ENCODE results near the gene RPGRIP1L. TPM values are rescaled to one million over a fixed set of nuclear protein-coding genes. Genes with fewer than 3 reads are reported as not detected.
"Not testable (repeated sequence)": the region's sequence is repeated elsewhere in the genome, so short reads cannot be mapped to it uniquely, and the experiment has no call there.

RPGRIP1L gene
- total RNA-seq, 1 donor from 2014 or later = 23.2 TPM

DNA sequence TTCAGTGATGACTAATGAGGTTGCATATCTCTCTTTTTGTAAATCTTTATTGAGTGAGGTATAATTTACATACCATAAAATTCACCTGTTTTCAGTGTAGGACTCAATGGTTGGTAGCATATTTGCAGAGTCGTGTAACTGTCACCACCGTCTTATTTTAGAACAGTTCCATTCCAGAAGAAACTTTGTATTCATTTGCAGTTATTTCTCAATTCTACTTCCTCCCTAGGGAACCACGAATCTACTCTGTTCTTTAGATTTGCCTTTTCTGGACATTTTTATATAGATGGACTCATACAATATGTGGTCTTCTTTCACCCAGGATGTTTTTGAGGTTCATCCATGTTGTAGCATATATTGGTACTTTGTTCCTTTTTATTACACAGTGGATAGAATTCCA is 4.0 kb upstream of the RPGRIP1L start:
- H3K4me3 Mint-ChIP-seq = no peak overlapping the region
- peaks cover 10% of the 10 kb centered on the region for H3K4me1 Mint-ChIP-seq
- TF ChIP-seq, protein P1, sequence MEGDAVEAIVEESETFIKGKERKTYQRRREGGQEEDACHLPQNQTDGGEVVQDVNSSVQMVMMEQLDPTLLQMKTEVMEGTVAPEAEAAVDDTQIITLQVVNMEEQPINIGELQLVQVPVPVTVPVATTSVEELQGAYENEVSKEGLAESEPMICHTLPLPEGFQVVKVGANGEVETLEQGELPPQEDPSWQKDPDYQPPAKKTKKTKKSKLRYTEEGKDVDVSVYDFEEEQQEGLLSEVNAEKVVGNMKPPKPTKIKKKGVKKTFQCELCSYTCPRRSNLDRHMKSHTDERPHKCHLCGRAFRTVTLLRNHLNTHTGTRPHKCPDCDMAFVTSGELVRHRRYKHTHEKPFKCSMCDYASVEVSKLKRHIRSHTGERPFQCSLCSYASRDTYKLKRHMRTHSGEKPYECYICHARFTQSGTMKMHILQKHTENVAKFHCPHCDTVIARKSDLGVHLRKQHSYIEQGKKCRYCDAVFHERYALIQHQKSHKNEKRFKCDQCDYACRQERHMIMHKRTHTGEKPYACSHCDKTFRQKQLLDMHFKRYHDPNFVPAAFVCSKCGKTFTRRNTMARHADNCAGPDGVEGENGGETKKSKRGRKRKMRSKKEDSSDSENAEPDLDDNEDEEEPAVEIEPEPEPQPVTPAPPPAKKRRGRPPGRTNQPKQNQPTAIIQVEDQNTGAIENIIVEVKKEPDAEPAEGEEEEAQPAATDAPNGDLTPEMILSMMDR (IDR thresholded peaks at IDR 0.05) = no peak
- TF ChIP-seq EZH2phosphoT487 (IDR thresholded peaks at IDR 0.05) = no peak
- no peak for TF ChIP-seq EZH2 (IDR thresholded peaks at IDR 0.05)
- Histone ChIP-seq H3K4me2 (no peak overlapping the region), H3K9ac (no peak overlapping the region), H2AFZ (replicated peaks) (no peak overlapping the region), H3K9me3 (ENCODE audit: low read depth) (no peaks in the 10 kb centered on the region), H3K4me1 (no peaks in the 10 kb centered on the region), H3F3A (ENCODE audit: low read depth) (no peaks in the 10 kb centered on the region), H3K79me2 (ENCODE audit: low read depth) (peaks cover 76% of the 10 kb centered on the region), H4K20me1 (ENCODE audit: low read depth) (peaks cover 7% of the 10 kb centered on the region), H3K36me3 (no peaks in the 10 kb centered on the region), H3K27me3 (no peaks in the 10 kb centered on the region), H3K4me3 (no peak overlapping the region), H3K27ac (no peak overlapping the region)
- peaks cover 7% of the 10 kb centered on the region for H3K27me3 Mint-ChIP-seq (ENCODE audit: insufficient read depth, low read depth)
- peaks cover 12% of the 10 kb centered on the region for H3K36me3 Mint-ChIP-seq
- DNase-seq (ENCODE audit: low spot score) = no peak
- H3K27ac Mint-ChIP-seq = no peak overlapping the region
- H3K9me3 Mint-ChIP-seq = no peaks in the 10 kb centered on the region

- H3K27ac ChIP-seq = no peak overlapping the region
- peaks cover 70% of the 10 kb centered on the region for H3K79me2 ChIP-seq (ENCODE audit: low read depth)
- no peaks in the 10 kb centered on the region for H3K36me3 ChIP-seq
- H3K4me1 ChIP-seq = no peaks in the 10 kb centered on the region
- TF ChIP-seq, protein P1 (IDR thresholded peaks at IDR 0.05) = no peak
- no peak for TF ChIP-seq EZH2 (IDR thresholded peaks at IDR 0.05)
- no peak for TF ChIP-seq EZH2phosphoT487 (IDR thresholded peaks at IDR 0.05)
- H2AFZ ChIP-seq (replicated peaks) = peak overlapping the region; percentile 40
- Mint-ChIP-seq H3K4me3 (peak overlapping the region; percentile 99), H3K9me3 (no peaks in the 10 kb centered on the region), H3K36me3 (peaks cover 15% of the 10 kb centered on the region), H3K27ac (no peak overlapping the region), H3K4me1 (peaks cover 9% of the 10 kb centered on the region), H3K27me3 (ENCODE audit: insufficient read depth, low read depth) (peaks cover 4% of the 10 kb centered on the region)
- H3F3A ChIP-seq (ENCODE audit: low read depth) = no peaks in the 10 kb centered on the region
- H3K4me2 ChIP-seq = peak overlapping the region; percentile 99
- H3K9me3 ChIP-seq (ENCODE audit: low read depth) = no peaks in the 10 kb centered on the region
- peak overlapping the region; percentile 57 for H3K9ac ChIP-seq
- H3K27me3 ChIP-seq = no peaks in the 10 kb centered on the region
- peak; percentile 6 for DNase-seq (ENCODE audit: low spot score)
- H4K20me1 ChIP-seq (ENCODE audit: low read depth) = no peaks in the 10 kb centered on the region
- H3K4me3 ChIP-seq = peak overlapping the region; percentile 74
Observed at GRCh38 chr16:53704445-53704813, 770 bp upstream of the RPGRIP1L start.

DNA sequence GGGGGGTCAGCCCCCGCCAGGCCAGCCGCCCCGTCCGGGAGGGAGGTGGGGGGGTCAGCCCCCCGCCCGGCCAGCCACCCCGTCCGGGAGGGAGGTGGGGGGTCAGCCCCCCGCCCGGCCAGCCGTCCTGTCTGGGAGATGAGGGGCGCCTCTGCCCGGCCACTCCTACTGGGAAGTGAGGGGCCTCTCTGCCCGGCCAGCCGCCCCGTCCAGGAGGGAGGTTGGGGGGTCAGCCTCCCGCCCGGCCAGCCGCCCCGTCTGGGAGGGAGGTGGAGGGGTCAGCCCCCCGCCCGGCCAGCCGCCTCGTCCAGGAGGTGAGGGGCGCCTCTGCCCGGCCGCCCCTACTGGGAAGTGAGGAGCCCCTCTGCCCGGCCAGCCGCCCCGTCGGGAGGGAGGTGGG is 5.4 kb downstream of the RPGRIP1L start:
- H3K36me3 ChIP-seq = peaks cover 11% of the 10 kb centered on the region
- H3K27me3 ChIP-seq; H3K4me3 Mint-ChIP-seq; DNase-seq (ENCODE audit: low spot score); H3K9me3 ChIP-seq (ENCODE audit: low read depth); H3K27ac ChIP-seq; H3K4me1 Mint-ChIP-seq; H3K4me2 ChIP-seq; H3F3A ChIP-seq (ENCODE audit: low read depth); H3K27me3 Mint-ChIP-seq (ENCODE audit: insufficient read depth, low read depth); H2AFZ ChIP-seq (replicated peaks); H3K27ac Mint-ChIP-seq; H3K9me3 Mint-ChIP-seq; H3K4me3 ChIP-seq; H4K20me1 ChIP-seq (ENCODE audit: low read depth); H3K9ac ChIP-seq; H3K4me1 ChIP-seq: not testable (repeated sequence)
- H3K36me3 Mint-ChIP-seq = peaks cover 28% of the 10 kb centered on the region
- H3K79me2 ChIP-seq (ENCODE audit: low read depth) = peaks cover 15% of the 10 kb centered on the region

- Mint-ChIP-seq H3K27ac (no peak overlapping the region), H3K4me3 (no peak overlapping the region), H3K4me1 (no peaks in the 10 kb centered on the region), H3K9me3 (peaks cover 9% of the 10 kb centered on the region), H3K27me3 (ENCODE audit: insufficient read depth, low read depth) (no peaks in the 10 kb centered on the region), H3K36me3 (peaks cover 37% of the 10 kb centered on the region)
- Histone ChIP-seq H3K27ac (no peak overlapping the region), H4K20me1 (ENCODE audit: low read depth) (no peaks in the 10 kb centered on the region), H3F3A (ENCODE audit: low read depth) (no peaks in the 10 kb centered on the region), H3K79me2 (ENCODE audit: low read depth) (no peaks in the 10 kb centered on the region), H3K4me3 (no peak overlapping the region), H3K36me3 (peaks cover 14% of the 10 kb centered on the region), H3K4me2 (no peak overlapping the region), H3K27me3 (no peaks in the 10 kb centered on the region), H3K9me3 (ENCODE audit: low read depth) (no peaks in the 10 kb centered on the region), H2AFZ (replicated peaks) (no peak overlapping the region), H3K4me1 (no peaks in the 10 kb centered on the region), H3K9ac (no peak overlapping the region)
- no peak for DNase-seq (ENCODE audit: low spot score)
- TF ChIP-seq EZH2 (IDR thresholded peaks at IDR 0.05) (no peak), EZH2phosphoT487 (IDR thresholded peaks at IDR 0.05) (no peak)
- TF ChIP-seq, protein P1 (IDR thresholded peaks at IDR 0.05) = no peak
Observed at GRCh38 chr16:53695070-53695469, 8.6 kb downstream of the RPGRIP1L start.
